ENCODE measurements around the gene FERMT3.

FERMT3 gene

DNA sequence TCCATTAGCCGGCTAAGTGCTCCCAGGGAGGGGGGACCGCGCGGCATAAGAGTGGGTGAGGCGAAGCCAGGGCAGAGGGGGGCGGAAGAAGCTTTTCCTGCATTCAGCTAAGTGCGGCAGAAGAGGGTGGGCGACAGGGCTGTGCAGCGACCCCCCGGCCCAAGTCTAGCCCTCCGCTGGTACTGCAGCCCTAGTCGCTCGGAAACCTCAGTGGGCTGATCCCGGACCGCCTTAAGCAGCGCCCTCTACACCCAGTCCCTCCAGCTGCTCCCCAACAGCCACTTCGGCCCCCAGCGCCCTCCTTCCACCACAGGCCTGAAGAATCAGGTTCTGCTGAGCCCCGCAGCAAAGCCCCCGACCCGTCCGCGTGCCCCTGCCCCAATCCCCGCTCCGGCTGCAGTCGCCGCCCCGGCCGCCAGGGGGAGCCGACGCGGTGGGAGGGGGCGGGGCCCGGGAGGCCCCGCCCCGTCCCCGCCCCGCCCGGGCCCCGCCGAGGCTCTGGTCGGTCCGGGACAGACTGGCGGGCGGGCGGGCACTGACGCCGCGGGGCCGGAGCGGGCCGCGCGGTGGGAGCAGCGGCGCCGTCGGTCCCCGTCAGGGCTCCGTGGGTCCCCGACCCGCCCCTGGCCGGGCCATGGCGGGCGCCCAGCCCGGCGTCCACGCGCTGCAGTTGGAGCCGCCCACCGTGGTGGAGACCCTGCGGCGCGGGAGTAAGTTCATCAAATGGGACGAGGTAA, 44.7 kb downstream of the FERMT3 start, which contains the start of gene PLCB3:
PLCB3 (plus strand) TSS at position 515 of the 737 bp plus-strand sequence; CDS start at position 635, 120 bp downstream.
- no peak for DNase-seq

- DNase-seq, result no peak
Measured at GRCh38 chr11:64251753-64252002, 45.2 kb downstream of the FERMT3 start.

GRCh38 chr11:64252003-64252872, 45.7 kb downstream of the FERMT3 start:
- no peak for DNase-seq

- DNase-seq, result no peak
Measured at GRCh38 chr11:64253043-64253442, 46.5 kb downstream of the FERMT3 start.

DNA sequence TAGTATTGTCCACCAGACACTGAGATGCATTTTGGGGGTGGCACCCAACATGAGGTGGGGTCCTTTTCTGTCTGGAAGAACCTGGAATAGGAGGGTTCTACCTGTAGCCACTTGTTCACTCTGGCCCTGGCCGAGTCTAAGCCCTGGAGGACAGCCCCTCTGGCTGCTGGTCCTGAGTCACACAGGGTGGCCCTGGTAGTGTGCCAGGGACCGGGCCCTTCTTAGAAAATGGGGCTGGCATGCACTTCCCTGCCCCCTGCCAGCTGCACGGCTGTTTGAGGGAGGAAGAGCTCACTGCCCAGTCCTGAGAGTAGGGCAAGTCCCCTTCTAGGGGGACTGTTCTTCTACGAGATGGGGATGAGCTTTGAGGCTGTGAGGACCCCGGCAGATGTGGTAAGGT, 47.0 kb downstream of the FERMT3 start:
- no peak for DNase-seq

GRCh38 chr11:64254326-64254725, 47.8 kb downstream of the FERMT3 start:
- DNase-seq, result no peak

GRCh38 chr11:64255135-64256128, 48.9 kb downstream of the FERMT3 start:
- no peak for DNase-seq

GRCh38 chr11:64256300-64256699, 49.8 kb downstream of the FERMT3 start:
- DNase-seq, result no peak

DNA sequence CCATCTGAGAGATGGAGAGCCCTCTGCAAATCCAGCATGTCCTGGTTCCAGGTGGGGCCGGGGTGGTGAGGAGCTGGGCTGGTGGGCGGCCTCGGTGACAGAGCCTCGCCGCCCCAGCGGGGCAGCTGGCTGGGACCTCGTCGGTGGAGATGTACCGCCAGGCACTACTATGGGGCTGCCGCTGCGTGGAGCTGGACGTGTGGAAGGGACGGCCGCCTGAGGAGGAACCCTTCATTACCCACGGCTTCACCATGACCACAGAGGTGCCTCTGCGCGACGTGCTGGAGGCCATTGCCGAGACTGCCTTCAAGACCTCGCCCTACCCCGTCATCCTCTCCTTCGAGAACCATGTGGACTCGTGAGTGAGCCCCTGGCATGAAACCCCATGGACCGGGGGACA, 51.8 kb downstream of the FERMT3 start:
- DNase-seq, result no peak

GRCh38 chr11:64258946-64259532, 52.5 kb downstream of the FERMT3 start:
- DNase-seq, result no peak

DNA sequence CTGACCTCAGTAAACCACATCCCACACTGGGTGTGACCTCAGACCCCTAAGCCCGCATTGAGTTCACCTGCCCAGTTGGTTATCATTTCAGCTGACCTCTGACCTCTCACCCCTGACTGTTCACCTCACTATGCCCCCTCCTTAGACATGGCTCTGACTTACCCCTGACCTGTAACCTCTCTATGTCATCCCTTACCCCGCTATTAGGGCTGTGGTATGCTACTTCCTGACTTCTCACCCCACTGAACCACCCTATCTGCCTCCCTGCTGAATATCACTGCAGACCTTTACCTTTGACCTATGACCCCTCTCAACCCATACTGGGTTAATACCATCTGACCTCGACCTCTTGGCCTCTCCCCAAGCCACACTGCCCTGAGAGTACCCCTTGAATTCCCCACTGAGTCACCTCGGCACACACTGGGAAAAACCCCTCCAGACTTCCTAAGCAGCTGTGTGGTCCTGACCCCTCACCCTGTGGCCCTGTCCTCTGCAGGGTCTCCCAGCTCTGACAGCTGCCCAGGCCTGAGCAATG, 53.1 kb downstream of the FERMT3 start:
- DNase-seq, result no peak

GRCh38 chr11:64260147-64260708, 53.7 kb downstream of the FERMT3 start:
- no peak for DNase-seq

GRCh38 chr11:64261556-64262080, 55.1 kb downstream of the FERMT3 start:
- DNase-seq, result no peak

- DNase-seq, result no peak
Measured at GRCh38 chr11:64262271-64263002, 55.9 kb downstream of the FERMT3 start.

GRCh38 chr11:64263021-64263946, 56.8 kb downstream of the FERMT3 start:
- DNase-seq, result no peak

GRCh38 chr11:64263947-64264317, 57.4 kb downstream of the FERMT3 start:
- no peak for DNase-seq

DNA sequence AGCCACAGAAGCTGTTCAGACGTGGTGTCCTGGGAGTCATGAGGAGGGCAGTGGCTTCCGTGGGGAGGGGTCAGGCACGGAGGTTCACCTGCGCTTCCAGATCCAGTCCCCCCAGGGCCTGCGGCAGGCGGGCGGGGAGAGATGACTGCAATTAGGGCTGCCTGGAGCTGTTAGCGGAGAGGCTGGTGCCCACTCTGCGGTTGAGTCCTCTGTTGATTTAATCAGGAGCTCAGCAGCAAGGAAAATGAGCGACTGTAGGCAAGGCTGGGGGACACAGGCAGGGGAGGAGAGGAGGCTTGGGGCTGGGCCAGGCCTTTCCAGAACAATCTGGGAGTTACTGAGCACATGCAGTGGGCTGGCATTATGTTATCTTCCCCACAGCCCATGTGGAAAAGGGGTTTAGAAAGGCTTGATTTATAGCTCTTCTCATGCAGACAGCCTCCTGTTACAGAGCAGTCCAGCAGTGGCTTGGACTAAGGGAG, 57.9 kb downstream of the FERMT3 start:
- no peak for DNase-seq

GRCh38 chr11:64265176-64266160, 58.9 kb downstream of the FERMT3 start:
- DNase-seq, result no peak

DNA sequence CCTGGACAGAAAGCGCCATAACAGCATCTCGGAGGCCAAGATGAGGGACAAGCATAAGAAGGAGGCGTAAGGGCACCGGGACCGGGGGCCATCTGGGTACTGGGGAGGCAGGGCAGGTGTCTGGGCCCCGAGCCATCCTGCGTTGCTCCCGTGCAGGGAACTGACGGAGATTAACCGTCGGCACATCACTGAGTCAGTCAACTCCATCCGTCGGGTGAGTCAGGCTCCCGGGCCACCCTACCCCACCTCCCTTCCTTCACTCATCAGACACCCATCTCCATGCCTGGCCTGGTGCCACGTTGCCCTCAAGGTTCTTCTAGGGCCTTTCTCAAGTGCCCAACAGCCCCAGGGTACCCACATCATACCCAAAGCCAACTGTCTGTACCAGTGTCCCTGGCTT, 59.8 kb downstream of the FERMT3 start:
- no peak for DNase-seq

Measured in NCI-H446 treated with DMSO at 0.1 percent for 48 hours (cell line).